Mesenteric fat pad (tissue), 1 donor: ENCODE results near the gene PJA2. TPM values are rescaled to one million over a fixed set of nuclear protein-coding genes. Genes with fewer than 3 reads are reported as not detected.
"Not testable (repeated sequence)": the region's sequence is repeated elsewhere in the genome, so short reads cannot be mapped to it uniquely, and the experiment has no call there.

ENCODE experiments used
- DNase-seq: peaks from one replicate; pipeline ENCODE4 v3.0.0-alpha.2; 2020; ENCODE audit warnings: low spot score
- long read RNA-seq: library from polyadenylated mRNA; unstranded; transcript quantifications from one replicate; pipeline ENCODE4 v2.0.0, GENCODE V29; 2020
- total RNA-seq: library from RNA; stranded (reverse); fragmentation: NEBNext Ultra II Directional; extraction: Animal tissue kit (Norgen Biotek cat#: 25700); gene quantifications from one replicate; pipeline ENCODE4 v1.2.1, GENCODE V29; 2021
- donor health status: DM: yes; HTN: yes; CAD: no.

Gene PJA2
- total RNA-seq: 80.0 TPM
- long read RNA-seq, full-length matches to known transcripts: 3 of 27 reads
- long read RNA-seq, partial matches to known transcripts: 16 of 27 reads
- long read RNA-seq, other reads (novel, unspliced or antisense): 8 of 27 reads

GRCh38 chr5:109409844-109410388, at the start of gene PJA2:
Gene PJA2, minus strand, starts transcription at chr5:109409974. Its CDS starts 26,541 bp downstream, at chr5:109383433.
- DNase-seq: peak; percentile 98

GRCh38 chr5:109455598-109456096, 45.9 kb upstream of the PJA2 start:
- DNase-seq: no peak

GRCh38 chr5:109454731-109455505, 45.1 kb upstream of the PJA2 start:
- DNase-seq: no peak

GRCh38 chr5:109453251-109453650, 43.5 kb upstream of the PJA2 start:
- no peak for DNase-seq

GRCh38 chr5:109452661-109453060, 42.9 kb upstream of the PJA2 start:
- no peak for DNase-seq

GRCh38 chr5:109451146-109451545, 41.4 kb upstream of the PJA2 start:
- DNase-seq: no peak

GRCh38 chr5:109450129-109450877, 40.5 kb upstream of the PJA2 start:
- DNase-seq: no peak

- no peak for DNase-seq
Observed at GRCh38 chr5:109448838-109449237, 39.1 kb upstream of the PJA2 start.

GRCh38 chr5:109439590-109439989, 29.8 kb upstream of the PJA2 start:
- no peak for DNase-seq

GRCh38 chr5:109426075-109426474, 16.3 kb upstream of the PJA2 start:
- no peak for DNase-seq

GRCh38 chr5:109425521-109425920, 15.7 kb upstream of the PJA2 start:
- DNase-seq: not testable (repeated sequence)

- DNase-seq: no peak
Observed at GRCh38 chr5:109421956-109422355, 12.2 kb upstream of the PJA2 start.

- DNase-seq: no peak
Observed at GRCh38 chr5:109418712-109419352, 9.1 kb upstream of the PJA2 start.

- DNase-seq: no peak
Observed at GRCh38 chr5:109416882-109417281, 7.1 kb upstream of the PJA2 start.

- not testable (repeated sequence) for DNase-seq
Observed at GRCh38 chr5:109413921-109414461, 4.2 kb upstream of the PJA2 start.

- DNase-seq: no peak
Observed at GRCh38 chr5:109413458-109413857, 3.7 kb upstream of the PJA2 start.

GRCh38 chr5:109412981-109413402, 3.2 kb upstream of the PJA2 start:
- no peak for DNase-seq

GRCh38 chr5:109411627-109412026, 1.9 kb upstream of the PJA2 start:
- DNase-seq: no peak

- DNase-seq: no peak
Observed at GRCh38 chr5:109411149-109411514, 1.4 kb upstream of the PJA2 start.

- no peak for DNase-seq
Observed at GRCh38 chr5:109410389-109411148, 795 bp upstream of the PJA2 start.
